LNCAP (cell line): ENCODE measurements around the gene BAG1.

ENCODE experiments used
- CTCF ChIP-seq: fragments of 450-650 bp; IDR thresholded peaks from 2 replicates; pipeline ENCODE4 v1.5.1; 2017; ENCODE audit warnings: mild to moderate bottlenecking

BAG1 gene

GRCh38 chr9:33249087-33249658, 15.3 kb downstream of the BAG1 start:
- TF ChIP-seq CTCF: no peak

- TF ChIP-seq CTCF: no peak
These were observed 15.9 kb downstream of the BAG1 start for GRCh38 chr9:33248606-33249005.

GRCh38 chr9:33246269-33246860, 18.1 kb downstream of the BAG1 start:
- TF ChIP-seq CTCF: no peak

GRCh38 chr9:33245341-33245740, 19.2 kb downstream of the BAG1 start:
- no peak for TF ChIP-seq CTCF

- no peak for TF ChIP-seq CTCF
These were observed 20.2 kb downstream of the BAG1 start for GRCh38 chr9:33244137-33244784.

GRCh38 chr9:33242609-33243134, 21.8 kb downstream of the BAG1 start:
- no peak for TF ChIP-seq CTCF

GRCh38 chr9:33241298-33241697, 23.2 kb downstream of the BAG1 start:
- TF ChIP-seq CTCF: no peak
